HUES6 (cell line): ENCODE data around the gene HMG20B.
"Not testable (repeated sequence)": the region's sequence is repeated elsewhere in the genome, so short reads cannot be mapped to it uniquely, and the experiment has no call there.

Experiments used
- H3K27ac ChIP-seq: 2 replicates; pipeline ENCODE4 v1.7.0; 2013; ENCODE audit warnings: low read depth, mild to moderate bottlenecking, low read length, inconsistent platforms
- H3K27me3 ChIP-seq: 2 replicates; pipeline ENCODE4 v1.6.1; 2013; ENCODE audit warnings: low read length; ENCODE audit not compliant: control insufficient read depth, insufficient read depth
- H3K36me3 ChIP-seq: 2 replicates; pipeline ENCODE4 v1.6.1; 2013; ENCODE audit warnings: low read length; ENCODE audit not compliant: control insufficient read depth, insufficient read depth
- H3K4me1 ChIP-seq: 2 replicates; pipeline ENCODE4 v1.6.1; 2013; ENCODE audit warnings: low read length; ENCODE audit not compliant: control insufficient read depth, insufficient read depth
- H3K4me3 ChIP-seq: 2 replicates; pipeline ENCODE4 v1.5.1; 2013; ENCODE audit warnings: low read depth, low read length
- H3K9ac ChIP-seq: one replicate; pipeline ENCODE4 v1.6.1; 2013; ENCODE audit warnings: mild to moderate bottlenecking, low read length
- H3K9me3 ChIP-seq: 2 replicates; pipeline ENCODE4 v1.6.1; 2013; ENCODE audit warnings: low read depth, low read length; ENCODE audit not compliant: control insufficient read depth, insufficient read depth

The HMG20B gene

DNA sequence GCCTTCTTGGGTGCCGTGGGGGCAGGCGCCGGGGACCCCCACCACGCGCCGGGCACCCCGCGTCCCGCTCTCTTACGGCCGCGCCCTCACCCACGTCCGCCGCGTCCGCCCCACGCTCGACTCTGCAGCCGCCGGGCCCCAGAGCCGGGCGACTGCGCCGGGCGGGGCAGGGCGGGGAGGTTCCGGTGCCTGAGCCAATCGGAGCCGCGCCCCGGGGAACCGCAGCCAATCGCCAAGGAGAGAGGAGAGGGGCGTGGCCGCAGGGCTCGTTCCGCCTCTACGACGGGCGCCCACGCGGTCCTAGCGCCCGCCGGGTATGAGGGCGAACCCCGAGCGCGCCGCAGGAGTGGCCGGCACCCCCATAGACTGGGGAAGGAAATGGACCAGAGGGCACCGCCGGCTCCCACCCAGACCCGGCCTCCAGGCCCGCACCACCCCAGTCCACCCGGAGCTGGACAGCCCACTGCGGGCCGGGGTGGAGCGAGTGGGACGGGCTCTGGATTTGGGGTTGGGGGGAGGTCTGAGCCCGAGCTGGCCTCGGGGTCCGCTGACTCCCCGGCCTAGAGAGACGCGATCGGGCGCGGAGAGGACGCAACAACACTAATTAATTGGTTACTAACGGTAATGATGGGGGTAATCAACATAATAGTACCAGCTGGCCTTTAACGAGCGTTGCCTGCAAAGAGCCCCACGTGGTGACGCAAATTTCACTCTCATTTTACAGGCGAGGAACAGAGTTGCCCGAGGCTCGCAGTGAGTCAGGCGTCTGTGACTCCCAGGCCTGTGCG lies 15.1 kb upstream of the HMG20B start, which contains the start of gene MFSD12:
Gene MFSD12, minus strand, starts transcription at position 126 of the 788 bp plus-strand sequence. CDS start 183 bp downstream, outside the sequence.
- Histone ChIP-seq H3K36me3 (no peaks in the 10 kb centered on the region), H3K27me3 (no peaks in the 10 kb centered on the region; the same call in 1 of the 2 replicates), H3K27ac (peak within 1 kb of the TSS; percentile 33; the same call in 1 of the 2 replicates), H3K4me1 (peaks cover 6% of the 10 kb centered on the region; the same call in 1 of the 2 replicates), H3K9ac (peak within 1 kb of the TSS; percentile 69), H3K4me3 (peak within 1 kb of the TSS; percentile 98), H3K9me3 (no peaks in the 10 kb centered on the region)

GRCh38 chr19:3563709-3564524 lies 8.8 kb upstream of the HMG20B start:
- no peak overlapping the region for H3K4me3 ChIP-seq
- H3K27me3 ChIP-seq = no peaks in the 10 kb centered on the region
- H3K36me3 ChIP-seq = no peaks in the 10 kb centered on the region
- no peak overlapping the region for H3K9ac ChIP-seq
- H3K4me1 ChIP-seq = no peaks in the 10 kb centered on the region
- H3K27ac ChIP-seq = no peak overlapping the region
- H3K9me3 ChIP-seq = no peaks in the 10 kb centered on the region

- H3K27me3 ChIP-seq = no peaks in the 10 kb centered on the region
- no peak overlapping the region for H3K9ac ChIP-seq
- H3K4me3 ChIP-seq = no peak overlapping the region
- no peaks in the 10 kb centered on the region for H3K9me3 ChIP-seq
- H3K4me1 ChIP-seq = no peaks in the 10 kb centered on the region
- no peaks in the 10 kb centered on the region for H3K36me3 ChIP-seq
- no peak overlapping the region for H3K27ac ChIP-seq
These were observed 7.6 kb upstream of the HMG20B start for GRCh38 chr19:3565139-3565538.

- not testable (repeated sequence) for H3K4me3 ChIP-seq, H3K27me3 ChIP-seq, H3K9me3 ChIP-seq, H3K4me1 ChIP-seq, H3K36me3 ChIP-seq, H3K27ac ChIP-seq, H3K9ac ChIP-seq
These were observed 2.7 kb upstream of the HMG20B start for GRCh38 chr19:3570042-3570441.

GRCh38 chr19:3570606-3571011 lies 2.1 kb upstream of the HMG20B start:
- H3K9ac ChIP-seq = no peak overlapping the region
- H3K4me1 ChIP-seq = no peaks in the 10 kb centered on the region

DNA sequence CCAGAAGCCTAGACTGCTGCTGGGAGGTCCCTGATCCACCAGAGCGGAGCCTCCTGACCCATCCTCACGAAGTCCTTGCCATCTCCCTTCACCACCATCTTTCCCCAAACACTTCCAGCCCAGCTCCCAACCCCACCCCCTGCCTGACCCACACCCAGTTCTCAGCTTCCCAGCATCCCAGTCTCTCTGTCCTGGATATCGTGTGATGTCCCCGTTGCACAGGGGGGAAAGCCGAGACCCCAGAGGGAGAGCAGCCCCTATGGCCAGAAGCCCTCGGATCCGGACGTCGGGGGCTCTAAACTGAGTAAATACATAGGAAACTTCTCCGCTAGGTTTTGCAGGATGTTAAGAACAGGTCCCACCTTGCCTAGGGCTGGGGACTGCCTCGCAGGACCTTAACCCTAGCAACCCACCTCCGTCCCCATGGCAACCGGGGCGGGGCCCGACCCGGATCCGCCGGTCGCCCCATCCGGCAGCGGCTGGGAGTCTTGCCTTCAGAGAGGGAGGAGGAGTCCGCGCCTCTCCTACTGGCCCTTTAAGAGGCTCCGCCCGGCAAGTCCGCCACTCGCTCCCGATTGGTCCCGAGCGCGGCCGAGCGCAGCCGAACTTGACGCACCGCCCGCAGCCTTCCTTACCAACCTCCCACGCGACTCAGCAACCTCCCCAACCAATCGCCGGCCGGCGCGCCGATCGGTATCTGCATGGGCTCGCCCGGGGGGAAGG lies 451 bp upstream of the HMG20B start:
- Histone ChIP-seq H3K27me3 (no peaks in the 10 kb centered on the region), H3K36me3 (0 out of 2 replicates have a peak, but pooled peaks cover 2% of the 10 kb centered on the region), H3K4me3 (peak overlapping the region; percentile 37), H3K4me1 (peaks cover 8% of the 10 kb centered on the region), H3K27ac (no peak overlapping the region), H3K9me3 (no peaks in the 10 kb centered on the region), H3K9ac (no peak overlapping the region)

More at GRCh38 chr19:3570606-3571011, 2.1 kb upstream of the HMG20B start:
- H3K36me3 ChIP-seq = 0 out of 2 replicates have a peak, but pooled peaks cover 2% of the 10 kb centered on the region
- no peaks in the 10 kb centered on the region for H3K9me3 ChIP-seq
- H3K27ac ChIP-seq = no peak overlapping the region
- H3K4me3 ChIP-seq = no peak overlapping the region
- no peaks in the 10 kb centered on the region for H3K27me3 ChIP-seq

- Histone ChIP-seq H3K27ac (peak overlapping the region; percentile 70; the same call in 1 of the 2 replicates), H3K27me3 (no peaks in the 10 kb centered on the region), H3K4me3 (peak overlapping the region; percentile 93), H3K9ac (peak overlapping the region; percentile 68), H3K36me3 (0 out of 2 replicates have a peak, but pooled peaks cover 2% of the 10 kb centered on the region), H3K9me3 (no peaks in the 10 kb centered on the region), H3K4me1 (peaks cover 8% of the 10 kb centered on the region)
These were observed 566 bp downstream of the HMG20B start for GRCh38 chr19:3573162-3573857.

GRCh38 chr19:3573858-3574637 lies 1.3 kb downstream of the HMG20B start:
- H3K4me3 ChIP-seq = peak overlapping the region; percentile 93
- H3K4me1 ChIP-seq = peaks cover 8% of the 10 kb centered on the region
- H3K27me3 ChIP-seq = no peaks in the 10 kb centered on the region
- H3K36me3 ChIP-seq = 0 out of 2 replicates have a peak, but pooled peaks cover 2% of the 10 kb centered on the region
- H3K27ac ChIP-seq = no peak overlapping the region
- H3K9ac ChIP-seq = peak overlapping the region; percentile 32
- no peaks in the 10 kb centered on the region for H3K9me3 ChIP-seq

GRCh38 chr19:3575260-3575741 lies 2.6 kb downstream of the HMG20B start:
- Histone ChIP-seq H3K27ac (no peak overlapping the region), H3K9ac (no peak overlapping the region), H3K27me3 (no peaks in the 10 kb centered on the region), H3K4me3 (no peak overlapping the region), H3K9me3 (no peaks in the 10 kb centered on the region), H3K36me3 (0 out of 2 replicates have a peak, but pooled peaks cover 2% of the 10 kb centered on the region), H3K4me1 (peaks cover 8% of the 10 kb centered on the region)
